B cell (primary cell): ENCODE data around the gene ISOC2. TPM values are rescaled to one million over a fixed set of nuclear protein-coding genes. Genes with fewer than 3 reads are reported as not detected.

Experiments
- ATAC-seq: fragments of 200-7000 bp; cut with Tn5 transposase; one replicate; pipeline ENCODE4 v1.10.0; 2021; ENCODE audit warnings: low read depth, mild to moderate bottlenecking, moderate number of reproducible peaks, moderate library complexity
- CTCF ChIA-PET: fragments of 350-600 bp; sonication (Branson Sonifier 250); formaldehyde crosslinking; loops from one replicate; lab custom pipeline; 2021; ENCODE audit warnings: antibody characterized with exemption, inconsistent platforms; lab: Charles Lee
- POLR2A ChIA-PET: fragments of 350-600 bp; sonication (Branson Sonifier 250); formaldehyde crosslinking; loops from one replicate; lab custom pipeline; 2021; ENCODE audit warnings: antibody characterized with exemption; lab: Charles Lee
- DNase-seq: peaks from one replicate; pipeline ENCODE4 v3.0.0; 2013
- H2AFZ ChIP-seq: 2 replicates; pipeline ENCODE4 v1.6.1; 2012; ENCODE audit warnings: mild to moderate bottlenecking, low read depth, low read length; ENCODE audit not compliant: insufficient read depth, poor library complexity, severe bottlenecking
- H3K27ac ChIP-seq, 2 donors: 1 replicate in 1 of 2; 2 replicates in 1 of 2; pipeline ENCODE4 v1.5.1; 2012 to 2013; ENCODE audit warnings: low read length in 2 of 2, mild to moderate bottlenecking in 2 of 2, moderate library complexity in 1 of 2
- H3K27me3 ChIP-seq, 4 experiments: fragments of 200-600 bp in 1 of 4; sonication (generic) in 1 of 4; replicated peaks in 1 of 4; 1 replicate in 2 of 4; 2 replicates in 2 of 4; pipeline versions ENCODE4 v1.6.1 to v1.7.0; 2013 to 2016; ENCODE audit warnings: low read length in 3 of 4, mild to moderate bottlenecking in 2 of 4, mixed read lengths in 1 of 4, moderate library complexity in 1 of 4; ENCODE audit not compliant: insufficient read depth in 4 of 4, control insufficient read depth in 3 of 4; ENCODE audit errors: control extremely low read depth in 1 of 4
- H3K36me3 ChIP-seq, 2 experiments: replicated peaks in 1 of 2; 1 replicate in 1 of 2; 2 replicates in 1 of 2; pipeline versions ENCODE4 v1.6.1 to v1.7.1; 2013; ENCODE audit warnings: low read length in 1 of 2; ENCODE audit not compliant: insufficient read depth in 2 of 2, control insufficient read depth in 1 of 2; ENCODE audit errors: control extremely low read depth in 1 of 2, extremely low read depth in 1 of 2
- H3K4me1 ChIP-seq, 2 donors: fragments of 200-600 bp in 1 of 2; sonication (generic) in 1 of 2; 1 replicate in 1 of 2; 2 replicates in 1 of 2; pipeline versions ENCODE4 v1.5.1 to v1.6.1; 2013 to 2017; ENCODE audit warnings: low read length in 2 of 2; ENCODE audit not compliant: control insufficient read depth in 2 of 2, insufficient read depth in 2 of 2
- H3K4me2 ChIP-seq: replicated peaks from 2 replicates; pipeline ENCODE3; 2012; ENCODE audit warnings: mild to moderate bottlenecking, low read depth, low read length; ENCODE audit not compliant: poor library complexity, severe bottlenecking
- H3K4me3 ChIP-seq, 5 experiments: fragments of 200-600 bp in 1 of 5; sonication (generic) in 1 of 5; 1 replicate in 3 of 5; 2 replicates in 2 of 5; pipeline versions ENCODE4 v1.5.1 to v1.7.0; 2011 to 2016; ENCODE audit warnings: low read length in 4 of 5, mild to moderate bottlenecking in 4 of 5, low read depth in 2 of 5, control low read depth in 1 of 5, moderate library complexity in 1 of 5; ENCODE audit not compliant: insufficient read depth in 1 of 5; ENCODE audit errors: control extremely low read depth in 1 of 5, extremely low read depth in 1 of 5
- H3K79me2 ChIP-seq: fragments of 200-600 bp; sonication (generic); one replicate; pipeline ENCODE4 v1.6.0; 2016; ENCODE audit warnings: low read length; ENCODE audit not compliant: control insufficient read depth, insufficient read depth
- H3K9ac ChIP-seq: fragments of 200-600 bp; sonication (generic); 2 replicates; pipeline ENCODE4 v1.6.1; 2017; ENCODE audit warnings: mild to moderate bottlenecking, low read length, moderate library complexity
- H3K9me3 ChIP-seq, 3 donors: one replicate each; pipeline versions ENCODE4 v1.6.1 to v1.7.1; 2013; ENCODE audit warnings: low read length in 2 of 3; ENCODE audit not compliant: control insufficient read depth in 2 of 3, insufficient read depth in 1 of 3; ENCODE audit errors: control extremely low read depth in 1 of 3
- H4K20me1 ChIP-seq: 2 replicates; pipeline ENCODE4 v1.6.0; 2012; ENCODE audit warnings: mild to moderate bottlenecking, low read length; ENCODE audit not compliant: insufficient read depth, control insufficient read depth, poor library complexity, severe bottlenecking
- H3K27ac Mint-ChIP-seq: one replicate; pipeline ENCODE4 v1.8.0; 2021; ENCODE audit warnings: mixed read lengths
- H3K27me3 Mint-ChIP-seq: one replicate; pipeline ENCODE4 v1.8.0; 2021; ENCODE audit warnings: mixed read lengths
- H3K4me1 Mint-ChIP-seq: one replicate; pipeline ENCODE4 v1.8.0; 2021; ENCODE audit warnings: mixed read lengths
- H3K4me3 Mint-ChIP-seq: one replicate; pipeline ENCODE4 v1.8.0; 2021; ENCODE audit warnings: mixed read lengths
- H3K9me3 Mint-ChIP-seq: one replicate; pipeline ENCODE4 v1.8.0; 2022; ENCODE audit warnings: mixed read lengths; ENCODE audit not compliant: insufficient read depth
- EZH2 ChIP-seq: IDR thresholded peaks from 2 replicates; pipeline ENCODE4 v1.6.1; 2012; ENCODE audit warnings: borderline replicate concordance, low read depth, mild to moderate bottlenecking, moderate library complexity, low read length; ENCODE audit not compliant: insufficient read depth, poor library complexity, severe bottlenecking
- WGBS: methylation state at CpG from one replicate; pipeline ENCODE4 v1.1.5; 2013; ENCODE audit warnings: missing lambda C conversion rate; ENCODE audit not compliant: insufficient coverage; 5-methylcytosine and 5-hydroxymethylcytosine counted together
- intact Hi-C: fragments of 100-400 bp; cut with micrococcal nuclease; formaldehyde crosslinking; loops from one replicate; pipeline ENCODE4 v1.10.0; 2022
- polyA plus RNA-seq: library from polyadenylated mRNA; depleted of rRNA; stranded (reverse); fragments of >200 nt; gene quantifications from 2 replicates; pipeline ENCODE4 v1.2.3, GENCODE V29; 2012
- total RNA-seq, 2 donors: library from RNA; stranded (reverse); fragments of 120-200 nt in 1 of 2; gene quantifications; 1 replicate in 1 of 2; 2 replicates in 1 of 2; pipeline versions ENCODE4 v1.2.3 to v1.2.4, GENCODE V29; 2013 to 2022
- TF ChIP-seq, protein P1 (sequence below): fragments of 200-600 bp; IDR thresholded peaks from one replicate; pipeline ENCODE4 v1.8.0; 2022; ENCODE audit warnings: antibody characterized with exemption, mild to moderate bottlenecking

The ISOC2 gene
- total and polyA plus RNA-seq, 2 donors (not counting 1 experiment from before 2014, with no cell fraction given), result 10.0 to 27.6 TPM

DNA sequence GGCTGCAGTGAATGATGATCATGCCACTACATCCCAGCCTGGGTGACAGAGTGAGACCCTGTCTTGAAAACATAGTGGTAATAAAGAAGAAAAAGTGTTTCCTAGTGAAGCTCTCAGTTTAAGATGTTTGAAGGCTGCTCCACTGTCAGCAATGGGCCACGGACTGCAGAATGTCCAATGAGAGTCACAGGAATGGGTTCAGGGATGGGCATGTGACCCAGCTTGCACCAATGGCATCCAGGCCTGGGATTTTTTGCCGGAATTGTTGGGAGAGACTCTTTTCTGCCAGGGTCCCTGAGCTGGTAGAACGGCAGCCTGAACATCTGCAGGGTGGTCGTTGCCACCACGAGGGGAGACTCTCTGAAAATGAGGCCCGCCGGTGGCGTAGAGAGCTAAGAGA lies 24.6 kb downstream of the ISOC2 start:
- POLR2A ChIA-PET, result no interaction called here
- Histone ChIP-seq H3K4me1 (peaks cover 19 to 28% of the 10 kb centered on the region in 2 donors), H2AFZ (no peak overlapping the region), H3K27ac (no peak overlapping the region), H3K79me2 (no peaks in the 10 kb centered on the region), H3K4me3 (no peak overlapping the region), H4K20me1 (no peaks in the 10 kb centered on the region), H3K27me3 (peaks cover 0 to 80% (median 54%) of the 10 kb centered on the region in 4 experiments), H3K9ac (no peak overlapping the region), H3K36me3 (no peaks in the 10 kb centered on the region), H3K9me3 (peaks cover 0 to 35% (median 0%) of the 10 kb centered on the region in 3 donors), H3K4me2 (no peak overlapping the region)
- ATAC-seq (no peak), DNase-seq (no peak)
- no peak for TF ChIP-seq EZH2
- TF ChIP-seq, protein P1, sequence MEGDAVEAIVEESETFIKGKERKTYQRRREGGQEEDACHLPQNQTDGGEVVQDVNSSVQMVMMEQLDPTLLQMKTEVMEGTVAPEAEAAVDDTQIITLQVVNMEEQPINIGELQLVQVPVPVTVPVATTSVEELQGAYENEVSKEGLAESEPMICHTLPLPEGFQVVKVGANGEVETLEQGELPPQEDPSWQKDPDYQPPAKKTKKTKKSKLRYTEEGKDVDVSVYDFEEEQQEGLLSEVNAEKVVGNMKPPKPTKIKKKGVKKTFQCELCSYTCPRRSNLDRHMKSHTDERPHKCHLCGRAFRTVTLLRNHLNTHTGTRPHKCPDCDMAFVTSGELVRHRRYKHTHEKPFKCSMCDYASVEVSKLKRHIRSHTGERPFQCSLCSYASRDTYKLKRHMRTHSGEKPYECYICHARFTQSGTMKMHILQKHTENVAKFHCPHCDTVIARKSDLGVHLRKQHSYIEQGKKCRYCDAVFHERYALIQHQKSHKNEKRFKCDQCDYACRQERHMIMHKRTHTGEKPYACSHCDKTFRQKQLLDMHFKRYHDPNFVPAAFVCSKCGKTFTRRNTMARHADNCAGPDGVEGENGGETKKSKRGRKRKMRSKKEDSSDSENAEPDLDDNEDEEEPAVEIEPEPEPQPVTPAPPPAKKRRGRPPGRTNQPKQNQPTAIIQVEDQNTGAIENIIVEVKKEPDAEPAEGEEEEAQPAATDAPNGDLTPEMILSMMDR, result no peak
- H3K27me3 Mint-ChIP-seq, result peaks cover 57% of the 10 kb centered on the region
- 50% methylated on average over 8 of the region's 8 CpGs for WGBS
- no peaks in the 10 kb centered on the region for H3K9me3 Mint-ChIP-seq
- H3K27ac Mint-ChIP-seq, result no peak overlapping the region
- intact Hi-C loops, result no loop called here
- peaks cover 12% of the 10 kb centered on the region for H3K4me1 Mint-ChIP-seq
- CTCF ChIA-PET, result interaction anchor here (1.2 kb wide), 1 partner anchor 30 kb away, joined by 3 read pairs; no protein-coding TSS in a partner anchor
- no peak overlapping the region for H3K4me3 Mint-ChIP-seq

DNA sequence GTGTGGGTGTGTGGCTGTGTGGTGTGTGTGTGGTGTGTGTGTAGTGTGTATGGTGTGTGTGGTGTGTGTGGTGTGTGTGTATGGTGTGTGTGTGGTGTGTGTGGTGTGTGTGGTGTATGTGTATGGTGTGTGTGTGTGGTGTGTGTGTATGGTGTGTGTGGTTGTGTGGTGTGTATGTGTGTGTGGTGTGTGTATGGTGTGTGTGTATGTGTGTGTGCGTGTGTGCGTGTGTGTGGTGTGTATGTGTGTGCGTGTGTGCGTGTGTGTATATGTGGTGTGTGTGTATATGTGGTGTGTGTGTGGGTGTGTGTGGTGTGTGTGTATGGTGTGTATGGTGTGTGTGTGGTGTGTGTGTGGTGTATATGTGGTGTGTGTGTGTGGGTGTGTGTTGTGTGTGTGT lies 26.4 kb downstream of the ISOC2 start:
- POLR2A ChIA-PET, result interaction anchor here (0.7 kb wide), 1 partner anchor 207 kb away, joined by 3 read pairs; no protein-coding TSS in a partner anchor
- Histone ChIP-seq H3K4me1 (peaks cover under 1 to 10% of the 10 kb centered on the region in 2 donors), H2AFZ (no peak overlapping the region), H3K36me3 (no peaks in the 10 kb centered on the region), H3K79me2 (no peaks in the 10 kb centered on the region), H3K27me3 (peaks cover 0 to 80% (median 46%) of the 10 kb centered on the region in 4 experiments), H3K9me3 (peaks cover 0 to 29% (median 0%) of the 10 kb centered on the region in 3 donors), H4K20me1 (no peaks in the 10 kb centered on the region), H3K4me3 (no peak overlapping the region), H3K27ac (no peak overlapping the region), H3K9ac (no peak overlapping the region), H3K4me2 (no peak overlapping the region)
- intact Hi-C loops, result no loop called here
- CTCF ChIA-PET, result no interaction called here
- no peak for ATAC-seq
- TF ChIP-seq, protein P1, result no peak
- H3K27ac Mint-ChIP-seq, result no peak overlapping the region
- DNase-seq, result no peak
- H3K27me3 Mint-ChIP-seq, result peaks cover 58% of the 10 kb centered on the region
- H3K4me3 Mint-ChIP-seq, result no peak overlapping the region
- WGBS, result 95% methylated on average over 4 of the region's 4 CpGs
- no peaks in the 10 kb centered on the region for H3K4me1 Mint-ChIP-seq
- no peaks in the 10 kb centered on the region for H3K9me3 Mint-ChIP-seq
